Superior temporal gyrus (tissue), 1 donor: ENCODE results near the gene EXOC6B.
"Not testable (repeated sequence)": the region's sequence is repeated elsewhere in the genome, so short reads cannot be mapped to it uniquely, and the experiment has no call there.

Source experiments
- DNase-seq: peaks from one replicate; pipeline ENCODE4 v3.0.0-alpha.2; 2016; ENCODE audit errors: extremely low spot score

The EXOC6B gene

GRCh38 chr2:72681016-72681995 lies 144.5 kb downstream of the EXOC6B start:
- no peak for DNase-seq

GRCh38 chr2:72678024-72678423 lies 147.8 kb downstream of the EXOC6B start:
- no peak for DNase-seq

GRCh38 chr2:72676341-72677025 lies 149.3 kb downstream of the EXOC6B start:
- no peak for DNase-seq

GRCh38 chr2:72674982-72675915 lies 150.6 kb downstream of the EXOC6B start:
- DNase-seq: no peak

- no peak for DNase-seq
Measured at GRCh38 chr2:72673279-72673678, 152.6 kb downstream of the EXOC6B start.

GRCh38 chr2:72669121-72669520 lies 156.7 kb downstream of the EXOC6B start:
- no peak for DNase-seq

- no peak for DNase-seq
Measured at GRCh38 chr2:72668647-72669046, 157.2 kb downstream of the EXOC6B start.

- DNase-seq: no peak
Measured at GRCh38 chr2:72665448-72665847, 160.4 kb downstream of the EXOC6B start.

- DNase-seq: no peak
Measured at GRCh38 chr2:72661985-72662384, 163.8 kb downstream of the EXOC6B start.

GRCh38 chr2:72649810-72650209 lies 176.0 kb downstream of the EXOC6B start:
- DNase-seq: no peak

GRCh38 chr2:72641221-72641620 lies 184.6 kb downstream of the EXOC6B start:
- DNase-seq: not testable (repeated sequence)

GRCh38 chr2:72638600-72639211 lies 187.1 kb downstream of the EXOC6B start:
- DNase-seq: no peak

GRCh38 chr2:72636210-72636609 lies 189.6 kb downstream of the EXOC6B start:
- no peak for DNase-seq

- no peak for DNase-seq
Measured at GRCh38 chr2:72630767-72631166, 195.1 kb downstream of the EXOC6B start.

- no peak for DNase-seq
Measured at GRCh38 chr2:72629062-72629461, 196.8 kb downstream of the EXOC6B start.

GRCh38 chr2:72627083-72627482 lies 198.8 kb downstream of the EXOC6B start:
- no peak for DNase-seq

- no peak for DNase-seq
Measured at GRCh38 chr2:72625366-72625765, 200.5 kb downstream of the EXOC6B start.

GRCh38 chr2:72623481-72623880 lies 202.4 kb downstream of the EXOC6B start:
- no peak for DNase-seq

- DNase-seq: no peak
Measured at GRCh38 chr2:72619626-72620025, 206.2 kb downstream of the EXOC6B start.

- DNase-seq: peak; percentile 60
Measured at GRCh38 chr2:72613931-72614330, 211.9 kb downstream of the EXOC6B start.

- no peak for DNase-seq
Measured at GRCh38 chr2:72612614-72613160, 213.1 kb downstream of the EXOC6B start.
